Glutamatergic neuron (in vitro differentiated cells): ENCODE results near the gene ZFPM1. TPM values are rescaled to one million over a fixed set of nuclear protein-coding genes. Genes with fewer than 3 reads are reported as not detected.

Experiments
- DNase-seq: peaks from one replicate; pipeline ENCODE4 v3.0.0; 2022
- H3K27ac Mint-ChIP-seq: one replicate; pipeline ENCODE4 v1.8.0; 2020; ENCODE audit warnings: mild to moderate bottlenecking, mixed read lengths, inconsistent platforms; ENCODE audit not compliant: unreplicated experiment
- H3K27me3 Mint-ChIP-seq: one replicate; pipeline ENCODE4 v1.8.0; 2020; ENCODE audit warnings: mild to moderate bottlenecking, moderate library complexity, mixed read lengths, inconsistent platforms; ENCODE audit not compliant: unreplicated experiment
- H3K36me3 Mint-ChIP-seq: one replicate; pipeline ENCODE4 v1.8.0; 2020; ENCODE audit warnings: mild to moderate bottlenecking, mixed read lengths, inconsistent platforms; ENCODE audit not compliant: unreplicated experiment
- H3K4me1 Mint-ChIP-seq: one replicate; pipeline ENCODE4 v1.8.0; 2020; ENCODE audit warnings: mild to moderate bottlenecking, low read depth, mixed read lengths, inconsistent platforms; ENCODE audit not compliant: unreplicated experiment
- H3K4me3 Mint-ChIP-seq: one replicate; pipeline ENCODE4 v1.8.0; 2020; ENCODE audit warnings: mild to moderate bottlenecking, mixed read lengths, inconsistent platforms; ENCODE audit not compliant: unreplicated experiment
- H3K9me3 Mint-ChIP-seq: one replicate; pipeline ENCODE4 v1.8.0; 2020; ENCODE audit warnings: mild to moderate bottlenecking, moderate library complexity, mixed read lengths, inconsistent platforms; ENCODE audit not compliant: unreplicated experiment
- total RNA-seq: library from RNA; stranded (reverse); fragmentation: NEBNext Ultra II Directional; extraction: Animal tissue kit (Norgen Biotek cat#: 25700); gene quantifications from one replicate; pipeline ENCODE4 v1.2.1, GENCODE V29; 2021; ENCODE audit not compliant: unreplicated experiment
- TF ChIP-seq, protein P1 (sequence below): fragments of 200-600 bp; sonication (generic); IDR thresholded peaks from one replicate; pipeline ENCODE4 v1.5.0; 2021; ENCODE audit not compliant: partially characterized antibody, unreplicated experiment

The ZFPM1 gene
- total RNA-seq, 1 donor from 2014 or later = 11.1 TPM

GRCh38 chr16:88486398-88487123, 33.5 kb downstream of the ZFPM1 start:
- H3K4me3 Mint-ChIP-seq = no peak overlapping the region
- H3K27me3 Mint-ChIP-seq = peaks cover 10% of the 10 kb centered on the region
- no peak for DNase-seq
- TF ChIP-seq, protein P1, sequence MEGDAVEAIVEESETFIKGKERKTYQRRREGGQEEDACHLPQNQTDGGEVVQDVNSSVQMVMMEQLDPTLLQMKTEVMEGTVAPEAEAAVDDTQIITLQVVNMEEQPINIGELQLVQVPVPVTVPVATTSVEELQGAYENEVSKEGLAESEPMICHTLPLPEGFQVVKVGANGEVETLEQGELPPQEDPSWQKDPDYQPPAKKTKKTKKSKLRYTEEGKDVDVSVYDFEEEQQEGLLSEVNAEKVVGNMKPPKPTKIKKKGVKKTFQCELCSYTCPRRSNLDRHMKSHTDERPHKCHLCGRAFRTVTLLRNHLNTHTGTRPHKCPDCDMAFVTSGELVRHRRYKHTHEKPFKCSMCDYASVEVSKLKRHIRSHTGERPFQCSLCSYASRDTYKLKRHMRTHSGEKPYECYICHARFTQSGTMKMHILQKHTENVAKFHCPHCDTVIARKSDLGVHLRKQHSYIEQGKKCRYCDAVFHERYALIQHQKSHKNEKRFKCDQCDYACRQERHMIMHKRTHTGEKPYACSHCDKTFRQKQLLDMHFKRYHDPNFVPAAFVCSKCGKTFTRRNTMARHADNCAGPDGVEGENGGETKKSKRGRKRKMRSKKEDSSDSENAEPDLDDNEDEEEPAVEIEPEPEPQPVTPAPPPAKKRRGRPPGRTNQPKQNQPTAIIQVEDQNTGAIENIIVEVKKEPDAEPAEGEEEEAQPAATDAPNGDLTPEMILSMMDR = no peak
- H3K27ac Mint-ChIP-seq = no peak overlapping the region
- peaks cover 20% of the 10 kb centered on the region for H3K4me1 Mint-ChIP-seq
- H3K36me3 Mint-ChIP-seq = no peaks in the 10 kb centered on the region
- H3K9me3 Mint-ChIP-seq = peaks cover 2% of the 10 kb centered on the region

DNA sequence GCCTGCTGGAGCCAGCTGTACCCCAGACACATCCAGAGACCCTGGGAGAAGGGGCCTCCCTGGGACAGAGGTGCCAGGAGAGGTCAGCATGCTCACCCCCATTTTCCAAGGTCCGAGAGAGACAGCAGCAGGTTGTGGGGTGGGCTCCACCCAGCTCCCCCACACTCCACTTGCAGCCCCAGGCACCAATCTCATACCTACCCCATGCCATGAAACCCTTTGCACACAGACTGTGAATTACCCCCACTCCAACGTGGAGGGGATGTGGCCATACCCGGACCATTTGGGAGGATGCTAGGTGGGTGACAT, 34.0 kb downstream of the ZFPM1 start:
- Mint-ChIP-seq H3K4me1 (peaks cover 21% of the 10 kb centered on the region), H3K9me3 (peaks cover 2% of the 10 kb centered on the region), H3K27me3 (peaks cover 12% of the 10 kb centered on the region), H3K36me3 (no peaks in the 10 kb centered on the region), H3K4me3 (no peak overlapping the region), H3K27ac (no peak overlapping the region)
- DNase-seq = no peak
- TF ChIP-seq, protein P1 = no peak

GRCh38 chr16:88487920-88488851, 35.1 kb downstream of the ZFPM1 start:
- peaks cover 21% of the 10 kb centered on the region for H3K4me1 Mint-ChIP-seq
- H3K27me3 Mint-ChIP-seq = peaks cover 12% of the 10 kb centered on the region
- H3K27ac Mint-ChIP-seq = no peak overlapping the region
- TF ChIP-seq, protein P1 = no peak
- H3K9me3 Mint-ChIP-seq = peaks cover 2% of the 10 kb centered on the region
- no peak for DNase-seq
- H3K36me3 Mint-ChIP-seq = no peaks in the 10 kb centered on the region
- H3K4me3 Mint-ChIP-seq = no peak overlapping the region

DNA sequence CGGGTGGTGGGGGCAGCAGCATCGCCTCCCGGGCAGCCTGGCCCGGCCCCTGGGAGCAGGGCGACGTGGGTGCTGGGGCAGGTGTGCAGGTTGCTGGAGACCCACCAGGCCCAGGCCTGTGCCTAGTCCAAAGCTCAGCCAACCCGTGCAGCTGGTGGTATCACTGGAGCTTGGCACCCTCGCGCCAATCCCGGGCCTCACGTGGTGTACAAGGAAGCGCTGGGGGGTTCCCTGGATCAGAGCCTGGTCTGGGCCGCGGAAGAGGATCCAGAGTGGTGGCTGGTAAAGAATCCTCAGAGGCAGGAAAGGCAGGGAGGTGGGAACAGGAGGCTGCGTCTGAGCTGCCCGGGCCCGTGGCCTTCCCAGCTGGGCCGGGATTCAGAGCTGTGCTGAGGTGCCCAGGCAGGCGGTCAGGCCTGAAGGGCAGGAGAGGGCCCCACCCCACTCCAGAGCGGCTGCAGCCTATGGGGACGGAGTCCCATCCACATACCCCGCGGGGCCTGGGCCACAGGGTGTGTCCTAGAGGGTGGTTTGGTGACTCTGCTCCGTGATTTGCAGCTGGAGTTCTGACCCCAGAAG, 36.2 kb downstream of the ZFPM1 start:
- H3K27ac Mint-ChIP-seq = no peak overlapping the region
- DNase-seq = no peak
- TF ChIP-seq, protein P1 = no peak
- H3K27me3 Mint-ChIP-seq = peaks cover 8% of the 10 kb centered on the region
- H3K9me3 Mint-ChIP-seq = peaks cover 3% of the 10 kb centered on the region
- H3K4me1 Mint-ChIP-seq = peaks cover 14% of the 10 kb centered on the region
- no peaks in the 10 kb centered on the region for H3K36me3 Mint-ChIP-seq
- no peak overlapping the region for H3K4me3 Mint-ChIP-seq
